GM04504 (cell line): ENCODE measurements around the gene ZBTB43.

Experiments
- DNase-seq: peaks from one replicate; pipeline ENCODE4 v3.0.0-alpha.2; 2012; ENCODE audit warnings: low read depth

Gene ZBTB43

DNA sequence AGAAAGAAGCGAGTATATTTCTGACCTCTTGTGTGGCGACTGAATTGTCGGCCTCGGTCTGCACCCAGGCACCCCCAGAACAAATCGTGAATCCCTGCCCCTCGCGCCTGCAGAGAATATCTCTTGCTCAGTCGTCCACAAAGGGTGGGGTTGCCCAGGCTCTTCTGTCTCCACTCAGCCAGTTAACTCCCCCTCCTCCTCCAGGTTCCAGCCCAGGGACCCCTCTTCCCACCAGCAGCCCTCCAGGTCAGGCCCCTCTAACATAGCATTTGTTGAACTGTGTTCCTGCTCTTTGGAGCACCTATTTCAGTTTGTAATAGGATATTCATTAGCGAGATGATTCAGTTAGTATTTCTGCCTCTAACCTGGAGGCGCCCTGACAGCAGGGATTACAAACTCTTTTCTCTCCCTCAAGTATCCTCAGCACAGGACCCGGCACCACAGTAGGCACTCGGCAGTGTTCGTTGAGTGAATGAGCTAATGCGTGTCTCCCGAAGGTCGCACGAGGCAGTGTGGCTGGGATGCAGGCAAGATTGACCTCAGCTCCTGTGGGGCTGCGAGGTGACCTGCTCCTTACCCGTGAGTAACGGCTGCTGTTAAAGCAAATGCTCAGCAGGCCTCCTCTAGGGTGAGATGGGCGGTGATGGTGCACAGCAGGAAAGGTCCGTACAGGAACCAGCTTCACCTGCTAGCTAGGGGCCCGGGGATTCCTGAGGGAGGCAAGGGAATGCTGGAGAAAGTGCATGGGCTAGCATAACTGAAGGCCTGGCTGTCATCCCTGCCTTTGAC, 81.4 kb downstream of the ZBTB43 start:
- DNase-seq, result no peak

GRCh38 chr9:126886897-126887296, 82.1 kb downstream of the ZBTB43 start:
- DNase-seq, result no peak
